Esophagus muscularis mucosa (tissue), 3 donors: ENCODE results near the gene ABO.
"Not testable (repeated sequence)": the region's sequence is repeated elsewhere in the genome, so short reads cannot be mapped to it uniquely, and the experiment has no call there.

Experiments used
- CTCF ChIP-seq, 3 experiments: fragments of 200-600 bp in 2 of 3; fragments of 450-650 bp in 1 of 3; sonication (generic) in 2 of 3; IDR thresholded peaks; one replicate each; pipeline ENCODE4 v1.5.1; 2017 to 2019; ENCODE audit warnings: antibody characterized with exemption in 3 of 3, mild to moderate bottlenecking in 2 of 3, moderate library complexity in 1 of 3
- POLR2AphosphoS5 ChIP-seq, 2 donors: sonication (generic); formaldehyde crosslinking; IDR thresholded peaks; one replicate each; pipeline ENCODE4 v1.6.1; 2017; ENCODE audit warnings: antibody characterized with exemption in 2 of 2

DNA sequence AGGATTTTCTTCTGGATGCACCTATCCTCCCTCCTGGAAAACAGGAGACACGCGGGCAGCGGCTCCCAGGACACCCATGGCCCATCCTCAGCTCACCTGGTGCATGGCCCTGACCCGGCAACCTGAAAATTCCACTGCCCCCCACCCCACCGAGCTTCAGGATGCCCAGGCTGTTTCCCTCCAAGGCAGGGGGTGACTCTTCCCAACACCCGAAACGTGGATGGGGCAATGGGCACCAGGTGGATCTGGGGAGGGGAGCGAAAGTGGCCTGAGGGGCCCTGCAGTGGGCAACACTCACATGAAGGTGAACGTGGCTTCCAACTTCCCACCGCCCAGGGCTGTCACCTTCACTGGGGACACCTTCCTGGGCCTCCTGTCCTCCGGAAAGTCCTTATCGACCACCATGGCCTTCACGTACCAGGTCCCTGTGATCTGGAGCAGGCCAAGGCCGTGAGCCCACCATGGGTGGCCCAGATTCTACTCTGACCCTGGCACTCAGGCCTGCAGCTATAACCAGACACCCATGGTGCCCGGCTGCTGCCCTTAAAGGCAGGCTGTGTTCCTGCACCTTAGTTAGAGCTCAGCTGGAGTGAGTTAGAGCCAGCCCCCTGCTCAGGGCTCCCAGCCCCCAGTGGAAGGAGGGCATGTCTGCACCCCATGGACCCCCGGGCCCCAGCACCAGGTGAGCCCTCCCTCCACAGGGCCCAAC lies 66.7 kb downstream of the ABO start:
- TF ChIP-seq CTCF, POLR2AphosphoS5 (IDR thresholded peaks at IDR 0.05): not testable (repeated sequence)
